Ishikawa (cell line): ENCODE data around the gene SLC35A2.

Experiments
- CEBPB ChIP-seq: IDR thresholded peaks from 2 replicates; pipeline ENCODE4 v1.6.1; 2012
- CREB1 ChIP-seq: IDR thresholded peaks from 2 replicates; pipeline ENCODE4 v1.6.1; 2012; ENCODE audit warnings: low read depth
- EGR1 ChIP-seq: IDR thresholded peaks from 2 replicates; pipeline ENCODE4 v1.6.1; 2012
- EP300 ChIP-seq: IDR thresholded peaks from 2 replicates; pipeline ENCODE4 v1.6.1; 2012; ENCODE audit warnings: borderline replicate concordance
- FOXM1 ChIP-seq: IDR thresholded peaks from 2 replicates; pipeline ENCODE4 v1.6.1; 2012; ENCODE audit warnings: low read depth, borderline replicate concordance
- NFIC ChIP-seq: IDR thresholded peaks from 2 replicates; pipeline ENCODE4 v1.6.1; 2012
- RAD21 ChIP-seq: IDR thresholded peaks from 2 replicates; pipeline ENCODE4 v1.6.1; 2012; ENCODE audit warnings: low read depth
- REST ChIP-seq: IDR thresholded peaks from 2 replicates; pipeline ENCODE4 v1.6.1; 2012; ENCODE audit warnings: low read depth, mild to moderate bottlenecking
- TAF1 ChIP-seq: IDR thresholded peaks from 2 replicates; pipeline ENCODE4 v1.6.1; 2012; ENCODE audit warnings: low read depth, mild to moderate bottlenecking
- TCF12 ChIP-seq: IDR thresholded peaks from 2 replicates; pipeline ENCODE4 v1.6.1; 2012; ENCODE audit warnings: low read depth
- TEAD4 ChIP-seq: IDR thresholded peaks from 2 replicates; pipeline ENCODE4 v1.6.1; 2012
- YY1 ChIP-seq: IDR thresholded peaks from 2 replicates; pipeline ENCODE4 v1.6.1; 2012; ENCODE audit warnings: low read depth
- ZBTB7A ChIP-seq: IDR thresholded peaks from 2 replicates; pipeline ENCODE4 v1.6.1; 2012; ENCODE audit warnings: low read depth
- TF ChIP-seq, protein P1 (sequence below): IDR thresholded peaks from 2 replicates; pipeline ENCODE4 v1.6.1; 2012
- TF ChIP-seq, protein P2 (sequence below): IDR thresholded peaks from 2 replicates; pipeline ENCODE4 v1.6.1; 2012

Gene SLC35A2

DNA sequence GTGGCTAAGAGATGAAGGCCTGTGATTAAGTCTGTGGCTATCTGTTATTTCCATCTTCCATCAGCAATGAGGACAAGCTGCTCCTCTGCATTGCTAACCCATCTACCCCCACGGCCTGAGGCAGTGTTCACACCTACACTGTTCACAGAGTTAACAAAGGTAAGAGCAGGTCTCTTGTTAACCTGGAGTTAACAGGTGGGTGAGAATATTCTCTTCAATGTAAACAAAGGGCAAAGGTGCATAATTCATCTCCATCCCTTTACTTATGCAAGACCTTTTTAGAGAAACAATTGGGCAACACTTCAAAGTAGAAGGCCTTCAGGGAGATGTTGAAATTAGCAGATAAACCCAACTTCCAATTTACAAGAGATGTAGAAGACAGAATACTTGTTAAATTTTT, 2.8 kb downstream of the SLC35A2 start:
- no peak for TF ChIP-seq YY1
- TF ChIP-seq CREB1, result no peak
- TF ChIP-seq ZBTB7A, result no peak
- TF ChIP-seq TCF12, result no peak
- TF ChIP-seq RAD21, result no peak
- no peak for TF ChIP-seq TEAD4
- TF ChIP-seq TAF1, result no peak
- TF ChIP-seq CEBPB, result no peak
- TF ChIP-seq NFIC, result no peak
- TF ChIP-seq EP300, result no peak
- TF ChIP-seq FOXM1, result no peak
- TF ChIP-seq, protein P1, sequence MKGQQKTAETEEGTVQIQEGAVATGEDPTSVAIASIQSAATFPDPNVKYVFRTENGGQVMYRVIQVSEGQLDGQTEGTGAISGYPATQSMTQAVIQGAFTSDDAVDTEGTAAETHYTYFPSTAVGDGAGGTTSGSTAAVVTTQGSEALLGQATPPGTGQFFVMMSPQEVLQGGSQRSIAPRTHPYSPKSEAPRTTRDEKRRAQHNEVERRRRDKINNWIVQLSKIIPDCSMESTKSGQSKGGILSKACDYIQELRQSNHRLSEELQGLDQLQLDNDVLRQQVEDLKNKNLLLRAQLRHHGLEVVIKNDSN, result no peak
- TF ChIP-seq REST, result no peak
- TF ChIP-seq EGR1, result no peak
- TF ChIP-seq, protein P2, sequence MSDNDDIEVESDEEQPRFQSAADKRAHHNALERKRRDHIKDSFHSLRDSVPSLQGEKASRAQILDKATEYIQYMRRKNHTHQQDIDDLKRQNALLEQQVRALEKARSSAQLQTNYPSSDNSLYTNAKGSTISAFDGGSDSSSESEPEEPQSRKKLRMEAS, result no peak

DNA sequence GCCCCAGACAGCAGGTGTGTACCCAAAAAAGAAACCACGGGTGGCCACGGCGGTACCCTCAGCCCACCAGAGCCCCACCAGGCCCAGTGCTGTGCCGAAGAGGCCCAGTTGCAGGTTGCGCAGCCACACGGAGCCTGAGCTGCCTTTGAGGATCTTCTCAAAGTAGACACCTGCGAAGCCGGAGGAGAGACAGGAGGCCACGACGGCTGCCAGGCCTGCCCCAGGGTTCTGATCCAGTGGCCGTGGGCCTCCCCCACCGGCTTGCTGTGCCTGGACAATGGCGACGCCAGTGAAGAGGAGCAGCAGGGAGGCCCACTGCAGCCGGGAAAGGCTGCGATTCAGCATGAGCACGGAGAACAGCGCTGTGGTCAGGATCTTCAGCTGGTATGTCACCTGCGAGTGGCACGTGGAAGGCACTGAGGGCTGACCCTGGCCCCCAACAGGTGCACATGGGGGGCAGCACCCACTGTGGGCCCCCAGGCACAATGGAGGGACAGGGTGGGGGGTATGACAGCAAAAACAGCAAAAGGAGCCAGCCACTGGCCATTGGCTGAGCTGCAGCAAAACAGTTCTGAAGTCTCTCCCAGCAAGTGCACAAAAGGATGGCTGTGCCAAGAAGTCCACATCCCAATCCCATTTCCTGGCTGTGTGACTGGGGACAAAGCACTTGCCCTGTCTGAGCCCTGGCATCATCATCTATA, 6.2 kb downstream of the SLC35A2 start:
- no peak for TF ChIP-seq FOXM1
- no peak for TF ChIP-seq YY1
- TF ChIP-seq ZBTB7A, result no peak
- TF ChIP-seq, protein P2, result no peak
- no peak for TF ChIP-seq CEBPB
- TF ChIP-seq CREB1, result no peak
- no peak for TF ChIP-seq RAD21
- no peak for TF ChIP-seq TEAD4
- no peak for TF ChIP-seq TAF1

DNA sequence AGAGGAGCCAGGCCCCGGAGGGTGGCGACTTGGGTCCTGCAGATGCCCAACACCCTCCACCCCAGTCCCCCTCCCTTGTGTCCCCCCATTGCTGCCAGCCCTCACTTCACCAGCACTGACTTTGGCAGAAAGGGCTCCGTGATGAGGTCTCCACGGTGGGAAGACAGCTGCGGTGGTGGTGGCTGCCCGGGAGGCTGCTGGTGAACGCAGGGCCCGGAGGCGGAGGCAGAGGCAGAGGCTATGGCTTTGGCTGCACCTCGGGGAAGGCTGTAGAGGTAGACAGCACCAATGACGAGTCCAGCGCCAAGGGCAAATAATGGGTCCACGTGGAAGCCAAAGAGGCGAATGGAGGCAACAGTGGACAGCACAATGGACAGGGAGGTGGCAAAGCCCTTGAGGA, 6.8 kb downstream of the SLC35A2 start:
- TF ChIP-seq FOXM1 (no peak), TAF1 (no peak), YY1 (no peak), REST (no peak), EP300 (no peak), RAD21 (no peak), CEBPB (no peak)
- TF ChIP-seq, protein P1, result no peak
- TF ChIP-seq, protein P2, result no peak

DNA sequence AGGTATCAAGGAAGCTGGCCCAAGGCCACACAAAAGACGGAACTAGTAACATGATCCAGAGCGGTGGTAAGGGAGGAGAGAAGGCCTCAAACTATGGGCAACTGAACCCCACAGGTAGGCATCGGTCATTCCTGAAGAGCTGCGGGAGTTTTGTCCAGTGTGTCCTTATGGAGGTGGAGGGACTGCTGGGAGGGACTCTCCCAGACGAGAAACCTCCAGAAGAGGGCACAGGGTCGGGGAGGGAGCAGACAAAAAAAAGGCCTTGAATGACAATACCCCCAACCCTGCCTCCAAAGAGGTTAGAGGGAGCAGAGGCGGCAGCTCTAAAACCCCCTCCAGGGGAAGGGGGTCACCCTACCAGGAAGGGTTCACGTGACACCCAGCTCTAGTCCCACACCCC, 7.3 kb downstream of the SLC35A2 start:
- TF ChIP-seq EGR1 (no peak), TCF12 (no peak), EP300 (no peak), FOXM1 (no peak), ZBTB7A (no peak), CREB1 (no peak), REST (no peak)
- TF ChIP-seq, protein P2, result no peak
- TF ChIP-seq, protein P1, result no peak
